Brain microvascular endothelial cell (primary cell): ENCODE measurements around the gene PCARE.

Experiments used
- DNase-seq: peaks from one replicate; pipeline ENCODE4 v3.0.0-alpha.2; 2020
- H3K27ac ChIP-seq: fragments of 250-450 bp; sonication (Bioruptor Pico); 2 replicates; pipeline ENCODE4 v1.5.1; 2020; ENCODE audit warnings: mild to moderate bottlenecking, moderate library complexity
- H3K27me3 ChIP-seq: fragments of 250-450 bp; sonication (Bioruptor Pico); replicated peaks from 2 replicates; pipeline ENCODE4 v1.5.1; 2020; ENCODE audit warnings: mild to moderate bottlenecking
- H3K36me3 ChIP-seq: fragments of 250-450 bp; sonication (Bioruptor Pico); replicated peaks from 2 replicates; pipeline ENCODE4 v1.5.1; 2020; ENCODE audit warnings: mild to moderate bottlenecking
- H3K4me3 ChIP-seq: 2 replicates; pipeline ENCODE4 v1.5.1; 2011; ENCODE audit warnings: low read depth, mild to moderate bottlenecking, control low read depth, low read length, moderate library complexity
- in situ Hi-C: cut with HindIII; loops from 2 replicates; pipeline ENCODE4 v1.10.0; 2017; ENCODE audit warnings: low sequenced_read_pairs, low pct_ligation_motif_present
- TF ChIP-seq, protein P1 (sequence below): IDR thresholded peaks from 2 replicates; pipeline ENCODE4 v1.5.1; 2011; ENCODE audit warnings: low read depth, mild to moderate bottlenecking, moderate library complexity, low read length, control low read depth, inconsistent platforms; ENCODE audit errors: missing control alignments

Gene PCARE

DNA sequence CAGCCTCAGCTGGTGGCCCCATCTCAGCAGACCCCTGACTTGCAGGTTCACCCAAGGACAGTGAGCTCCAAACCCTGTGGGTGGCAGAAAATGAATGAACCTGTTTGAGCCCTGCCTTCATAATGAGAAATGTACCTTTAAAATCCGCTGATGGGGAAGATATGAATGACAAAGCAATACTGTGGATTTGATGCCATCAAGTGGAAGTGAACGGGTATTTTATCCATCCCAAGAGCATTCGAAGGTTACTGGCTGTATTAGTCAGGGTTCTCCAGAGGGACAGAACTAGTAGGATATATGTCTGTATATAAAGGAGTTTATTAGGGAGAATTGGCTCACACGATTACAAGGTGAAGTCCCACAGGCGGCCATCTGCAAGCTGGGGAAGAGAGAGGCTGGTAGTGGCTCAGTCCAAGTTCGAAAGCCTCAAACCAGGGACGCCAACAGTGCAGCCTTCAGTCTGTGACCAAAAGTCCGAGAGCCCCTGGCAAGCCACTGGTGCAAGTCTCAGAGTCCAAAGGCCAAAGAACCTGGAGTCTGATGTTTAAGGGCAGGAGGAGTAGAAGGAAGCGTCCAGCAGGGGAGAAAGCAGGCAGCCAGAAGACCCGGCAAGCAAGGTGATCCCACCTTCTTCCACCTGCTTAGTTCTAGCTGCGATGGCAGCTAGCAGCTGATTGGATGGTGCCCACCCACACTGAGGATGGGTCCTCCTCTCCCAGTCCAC lies 61.1 kb downstream of the PCARE start:
- Histone ChIP-seq H3K27me3 (no peaks in the 10 kb centered on the region), H3K4me3 (no peak overlapping the region), H3K36me3 (no peaks in the 10 kb centered on the region), H3K27ac (no peak overlapping the region)
- TF ChIP-seq, protein P1, sequence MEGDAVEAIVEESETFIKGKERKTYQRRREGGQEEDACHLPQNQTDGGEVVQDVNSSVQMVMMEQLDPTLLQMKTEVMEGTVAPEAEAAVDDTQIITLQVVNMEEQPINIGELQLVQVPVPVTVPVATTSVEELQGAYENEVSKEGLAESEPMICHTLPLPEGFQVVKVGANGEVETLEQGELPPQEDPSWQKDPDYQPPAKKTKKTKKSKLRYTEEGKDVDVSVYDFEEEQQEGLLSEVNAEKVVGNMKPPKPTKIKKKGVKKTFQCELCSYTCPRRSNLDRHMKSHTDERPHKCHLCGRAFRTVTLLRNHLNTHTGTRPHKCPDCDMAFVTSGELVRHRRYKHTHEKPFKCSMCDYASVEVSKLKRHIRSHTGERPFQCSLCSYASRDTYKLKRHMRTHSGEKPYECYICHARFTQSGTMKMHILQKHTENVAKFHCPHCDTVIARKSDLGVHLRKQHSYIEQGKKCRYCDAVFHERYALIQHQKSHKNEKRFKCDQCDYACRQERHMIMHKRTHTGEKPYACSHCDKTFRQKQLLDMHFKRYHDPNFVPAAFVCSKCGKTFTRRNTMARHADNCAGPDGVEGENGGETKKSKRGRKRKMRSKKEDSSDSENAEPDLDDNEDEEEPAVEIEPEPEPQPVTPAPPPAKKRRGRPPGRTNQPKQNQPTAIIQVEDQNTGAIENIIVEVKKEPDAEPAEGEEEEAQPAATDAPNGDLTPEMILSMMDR: no peak
- in situ Hi-C loops: no loop called here
- DNase-seq: peak; percentile 31

DNA sequence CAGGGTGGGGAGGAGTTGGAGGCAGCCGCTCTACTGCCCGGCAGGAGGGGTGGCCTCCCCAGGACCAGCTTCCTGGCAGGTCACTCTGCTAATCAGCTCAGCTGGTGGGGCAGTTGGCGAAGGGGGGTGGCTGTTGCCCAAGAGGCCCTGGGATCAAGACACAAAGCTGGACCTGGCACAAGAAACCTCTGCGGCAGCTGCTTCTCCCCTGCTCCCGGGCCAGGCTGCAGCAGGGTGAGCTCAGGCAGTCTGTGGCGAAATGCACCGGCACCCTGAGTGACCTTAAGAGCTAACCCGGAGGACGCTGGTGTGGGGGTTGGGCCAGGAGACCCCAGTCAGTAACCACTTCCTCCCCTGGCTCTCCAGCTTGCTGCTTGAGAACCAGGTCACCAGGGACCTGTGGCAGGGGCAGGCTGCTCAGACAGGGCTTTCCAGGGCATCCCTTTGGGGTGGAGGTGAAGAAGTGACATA lies 62.1 kb downstream of the PCARE start:
- H3K4me3 ChIP-seq: no peak overlapping the region
- no peaks in the 10 kb centered on the region for H3K27me3 ChIP-seq
- H3K27ac ChIP-seq: no peak overlapping the region
- no peaks in the 10 kb centered on the region for H3K36me3 ChIP-seq
- TF ChIP-seq, protein P1: no peak
- no peak for DNase-seq
- in situ Hi-C loops: no loop called here
